GM18505 (cell line): ENCODE results near the gene CA10.

Experiments used
- ATAC-seq: cut with Tn5 transposase; IDR thresholded peaks from one replicate; pipeline ENCODE4 v1.9.1; 2021; ENCODE audit not compliant: unreplicated experiment
- POLR2A ChIP-seq: IDR thresholded peaks from 4 replicates; pipeline ENCODE4 v1.6.1; 2011; ENCODE audit warnings: borderline replicate concordance; ENCODE audit not compliant: insufficient read depth, insufficient read length; ENCODE audit errors: extremely low read depth

The CA10 gene

GRCh38 chr17:51888816-51889215 lies 269.7 kb downstream of the CA10 start:
- TF ChIP-seq POLR2A, result no peak
- no peak for ATAC-seq

- no peak for TF ChIP-seq POLR2A
- ATAC-seq, result no peak
Measured at GRCh38 chr17:51876986-51877385, 281.5 kb downstream of the CA10 start.

DNA sequence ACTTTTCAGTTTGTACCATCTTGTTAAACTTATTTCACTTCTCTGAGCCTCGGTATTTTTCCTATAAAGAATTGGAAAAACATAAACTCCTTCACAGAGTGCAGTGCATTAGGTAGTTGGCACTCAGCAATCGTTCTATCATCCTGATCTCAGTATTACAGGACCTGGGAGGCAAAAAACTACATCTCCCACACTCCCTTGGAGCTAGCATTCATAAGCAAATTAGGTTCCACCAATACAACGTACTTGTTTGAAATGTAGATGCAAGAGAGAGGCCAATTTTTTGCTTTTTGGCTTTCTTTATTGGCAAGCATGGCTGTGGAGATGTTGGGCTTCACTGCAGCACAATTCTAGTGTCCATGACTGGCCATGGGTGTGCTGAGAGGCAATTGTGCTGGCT lies 285.2 kb downstream of the CA10 start:
- no peak for ATAC-seq
- no peak for TF ChIP-seq POLR2A

DNA sequence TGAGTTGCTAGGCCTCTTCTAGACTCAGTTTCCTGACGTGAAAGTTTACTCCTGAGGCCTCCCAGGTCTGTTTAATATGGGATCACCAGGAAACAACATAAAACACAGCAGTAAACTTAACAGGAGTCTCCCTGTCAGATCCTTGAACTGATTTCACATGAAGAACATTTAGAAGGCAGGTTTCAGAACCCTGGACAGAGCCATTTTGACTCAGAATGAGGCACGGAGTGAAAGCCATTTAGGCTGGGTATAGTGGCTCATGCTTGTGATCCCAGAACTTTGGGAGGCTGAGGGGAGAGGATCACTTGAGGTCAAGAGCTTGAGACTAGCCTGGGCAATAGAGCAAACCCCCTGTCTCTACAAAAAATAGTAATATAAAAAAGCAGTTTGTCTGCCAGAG lies 289.1 kb downstream of the CA10 start:
- no peak for ATAC-seq
- no peak for TF ChIP-seq POLR2A

DNA sequence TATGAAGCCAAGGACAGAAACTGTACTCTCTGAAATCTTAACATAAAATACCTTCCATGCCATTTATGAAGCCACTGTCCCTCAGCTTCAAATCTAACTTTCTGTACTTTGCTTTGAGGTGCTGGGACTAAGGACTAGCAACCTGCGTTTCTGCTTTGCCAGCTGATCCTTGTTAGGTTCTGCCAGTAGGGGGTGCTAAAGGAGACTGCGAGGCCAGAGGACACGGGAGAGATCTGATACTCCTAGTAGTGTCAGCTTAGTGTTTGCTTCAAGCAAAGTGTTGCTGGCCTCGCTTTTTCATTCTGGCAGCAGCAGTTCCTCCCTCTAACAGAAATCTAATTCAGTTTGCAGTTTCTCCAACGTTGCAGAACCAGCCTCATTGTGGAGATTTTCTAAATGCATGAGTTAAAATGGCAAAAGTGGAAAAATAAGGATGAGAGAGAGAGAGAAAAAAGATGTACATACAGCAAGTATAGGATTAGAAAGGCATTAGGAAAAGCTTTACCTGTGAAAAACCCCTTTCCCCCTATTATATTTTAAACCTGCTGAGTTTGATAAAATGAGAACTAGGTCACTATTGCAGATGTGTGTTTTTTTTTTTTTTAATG lies 297.5 kb downstream of the CA10 start:
- TF ChIP-seq POLR2A, result no peak
- no peak for ATAC-seq

DNA sequence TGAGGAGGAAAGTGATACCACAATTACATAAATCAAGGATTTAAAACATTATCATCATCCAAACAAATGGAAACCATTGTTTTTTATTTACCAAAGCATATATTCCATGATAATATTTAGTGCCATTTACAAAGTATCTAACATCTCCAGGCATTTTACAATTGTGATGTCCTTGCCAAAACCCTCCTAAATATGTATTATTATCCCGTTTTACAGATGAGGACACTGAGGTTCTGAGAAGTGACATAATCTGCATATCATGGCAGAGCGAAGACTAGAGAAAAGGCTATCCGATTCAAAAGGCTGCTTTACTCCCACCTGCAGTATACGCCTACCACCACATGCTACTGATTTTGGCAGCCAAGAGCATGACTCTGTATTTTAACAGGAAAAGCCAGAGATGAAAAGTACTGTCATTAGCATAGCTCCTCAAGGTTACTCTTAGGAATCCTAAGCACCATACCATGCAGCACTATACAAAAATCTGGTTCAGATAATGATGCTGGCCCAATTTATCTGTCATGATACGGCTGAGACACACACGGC lies 301.4 kb downstream of the CA10 start:
- TF ChIP-seq POLR2A, result no peak
- no peak for ATAC-seq

DNA sequence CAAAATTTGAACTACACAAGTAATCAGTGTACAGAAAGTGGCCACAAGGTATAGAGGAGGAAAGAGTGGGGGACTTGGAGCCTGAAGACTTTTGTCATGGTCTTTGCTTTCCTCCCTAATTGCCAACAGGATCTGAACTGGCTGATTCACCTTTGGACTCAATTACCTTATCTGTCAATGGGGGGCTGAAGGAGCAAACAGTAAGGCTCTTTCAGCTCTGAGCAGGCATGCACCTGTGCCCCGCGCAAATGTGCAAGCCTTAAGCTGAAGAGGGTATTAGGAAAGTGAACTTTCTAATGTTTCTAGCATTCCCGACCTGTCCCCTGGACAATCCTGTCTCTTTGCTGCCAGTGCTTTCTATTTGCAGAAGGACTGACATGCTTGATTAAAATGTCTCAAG lies 302.7 kb downstream of the CA10 start:
- no peak for TF ChIP-seq POLR2A
- no peak for ATAC-seq

GRCh38 chr17:51853857-51854256 lies 304.7 kb downstream of the CA10 start:
- no peak for ATAC-seq
- no peak for TF ChIP-seq POLR2A

- no peak for TF ChIP-seq POLR2A
- no peak for ATAC-seq
Measured at GRCh38 chr17:51852603-51853002, 305.9 kb downstream of the CA10 start.

DNA sequence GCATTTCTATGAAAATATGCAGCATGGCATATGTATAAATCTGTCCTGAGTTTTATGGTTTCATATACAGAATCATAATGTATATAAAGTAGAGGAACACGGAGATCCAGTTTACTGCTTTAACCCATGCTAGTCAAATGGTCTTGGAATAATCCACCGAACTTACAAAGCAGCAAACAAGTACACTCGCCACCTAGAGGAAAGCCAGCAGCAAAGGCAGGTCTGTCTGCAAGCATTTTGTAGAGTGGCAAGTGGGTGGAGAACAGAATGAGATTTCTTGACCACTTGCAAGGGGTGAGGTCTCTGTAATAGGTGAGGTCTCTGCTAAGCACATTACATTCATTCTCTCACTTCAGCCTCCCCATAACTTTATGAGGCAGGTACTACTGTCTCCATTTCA lies 308.3 kb downstream of the CA10 start:
- TF ChIP-seq POLR2A, result no peak
- ATAC-seq, result no peak

DNA sequence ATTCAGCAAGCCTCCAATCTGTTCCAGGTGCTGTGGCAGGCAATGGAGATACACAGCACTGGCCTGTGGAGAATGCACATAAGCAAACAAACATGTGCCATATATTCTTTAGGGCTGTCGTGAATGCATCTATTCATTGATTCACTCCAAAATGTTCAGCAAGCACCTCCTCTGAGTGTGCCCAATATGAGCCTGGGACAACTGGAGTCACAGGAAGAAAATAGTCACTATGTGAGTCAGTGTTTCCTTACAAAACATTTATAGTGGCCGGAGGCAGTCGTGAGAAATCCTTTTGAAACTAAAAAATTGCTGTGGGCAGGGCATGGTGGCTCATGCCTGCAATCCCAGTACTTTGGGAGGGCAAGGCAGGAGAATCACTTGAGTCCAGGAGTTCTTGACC lies 310.1 kb downstream of the CA10 start:
- ATAC-seq, result no peak
- TF ChIP-seq POLR2A, result no peak

DNA sequence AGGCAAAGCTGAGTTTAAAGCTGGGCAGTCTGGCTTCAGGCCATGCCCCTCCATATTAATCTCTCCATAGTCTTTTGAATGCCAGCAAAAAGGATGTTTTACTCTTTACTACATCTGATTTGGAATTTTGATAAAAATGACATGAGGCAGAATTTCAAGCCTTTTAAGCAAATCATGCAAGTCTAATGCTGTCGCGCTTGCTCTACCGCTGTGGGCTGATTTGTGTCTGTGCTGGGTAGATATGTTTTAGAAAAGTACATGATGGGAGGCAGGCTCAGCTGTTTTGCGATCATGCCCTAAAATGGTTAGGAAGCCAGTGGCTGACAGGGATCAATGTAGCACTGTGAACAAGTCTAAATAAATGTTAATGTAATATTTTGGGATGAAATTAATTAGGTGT lies 311.9 kb downstream of the CA10 start:
- TF ChIP-seq POLR2A, result no peak
- no peak for ATAC-seq

DNA sequence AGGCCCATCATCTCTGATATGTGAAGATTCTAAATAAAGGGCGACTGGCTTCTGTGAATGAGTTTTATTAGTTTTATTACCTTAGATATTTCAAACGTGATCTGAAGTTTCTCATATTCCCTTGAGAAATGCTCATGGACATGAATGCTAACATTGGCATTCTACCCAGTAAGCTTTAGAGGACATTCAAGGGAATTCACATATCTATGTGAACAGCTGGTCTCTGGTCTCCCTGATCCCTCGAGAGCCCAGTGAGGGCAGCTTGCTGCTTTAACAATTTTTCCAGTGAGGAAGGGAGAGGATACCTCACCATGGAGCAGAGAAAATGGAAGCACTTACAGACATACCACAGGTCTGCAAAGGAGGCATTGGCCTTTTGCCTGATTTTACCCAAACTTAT lies 312.7 kb downstream of the CA10 start:
- TF ChIP-seq POLR2A, result no peak
- ATAC-seq, result no peak

DNA sequence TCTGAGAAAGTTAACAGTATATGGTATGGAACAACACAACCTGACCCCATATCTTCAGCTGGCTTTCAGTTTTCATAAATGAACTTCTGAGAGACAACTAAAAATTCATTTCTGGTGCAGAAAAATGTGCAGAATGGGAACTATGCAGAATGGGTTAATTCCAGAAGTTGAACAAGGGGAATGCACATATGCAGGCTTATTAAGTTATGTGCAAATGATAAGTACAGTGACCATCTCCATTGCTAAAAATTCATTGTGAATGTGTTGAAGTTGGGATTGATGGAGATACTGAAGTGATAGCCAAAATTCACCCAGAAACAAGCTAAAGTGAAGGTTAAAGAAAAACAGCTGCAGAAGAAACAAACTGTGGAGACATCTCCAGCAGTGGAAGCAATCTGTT lies 315.8 kb downstream of the CA10 start:
- ATAC-seq, result no peak
- TF ChIP-seq POLR2A, result no peak

DNA sequence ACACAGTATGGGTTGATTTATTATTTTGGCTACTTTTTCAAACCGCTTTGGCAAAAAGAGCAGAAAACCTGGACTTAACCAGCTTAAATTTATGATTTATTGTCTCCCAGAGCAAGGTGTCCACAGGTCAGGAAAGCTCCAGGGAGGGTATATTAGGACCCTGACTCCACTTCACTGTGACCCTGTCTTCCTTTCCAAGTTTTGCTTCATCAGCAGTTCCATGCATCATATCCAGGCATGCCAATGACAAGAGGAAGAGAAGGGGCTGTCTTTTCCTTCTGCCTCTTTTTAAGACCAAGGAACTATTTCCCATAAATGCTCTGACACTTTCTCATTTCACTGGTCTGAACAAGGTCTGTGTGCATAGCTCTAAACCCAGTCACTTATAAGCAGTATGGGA lies 316.8 kb downstream of the CA10 start:
- ATAC-seq, result no peak
- no peak for TF ChIP-seq POLR2A
